HCT116 (cell line): ENCODE measurements around the gene PRRC2C. TPM values are rescaled to one million over a fixed set of nuclear protein-coding genes. Genes with fewer than 3 reads are reported as not detected.

Experiments
- ATAC-seq: fragments of 200-7000 bp; cut with Tn5 transposase; 2 replicates; pipeline ENCODE4 v1.9.1; 2020; ENCODE audit warnings: mild to moderate bottlenecking, moderate library complexity
- BruUV-seq: library from RNA; stranded (reverse); fragments of 400-500 nt; replicated peaks from 2 replicates; lab custom pipeline; 2021; lab: Mats Ljungman, UMichigan
- CTCF ChIA-PET: fragments of 300-600 bp; sonication (Branson Sonifier 250); formaldehyde crosslinking; loops from one replicate; lab custom pipeline; 2021; ENCODE audit warnings: antibody characterized with exemption; lab: Charles Lee
- POLR2A ChIA-PET: fragments of 300-600, 350-600 bp; sonication (Branson Sonifier 250); formaldehyde crosslinking; loops from one replicate; lab custom pipeline; 2021; ENCODE audit warnings: antibody characterized with exemption; lab: Charles Lee
- RAD21 ChIA-PET, 2 experiments: fragments of 300-600 bp; sonication (Branson Sonifier 250); formaldehyde crosslinking; loops; one replicate each; lab custom pipeline; 2023; ENCODE audit warnings: low total read pairs in 2 of 2; ENCODE audit not compliant: uncharacterized antibody in 2 of 2, unreplicated experiment in 2 of 2, low non-redundant PET in 1 of 2; lab: Charles Lee
- DNase-seq: peaks from one replicate; pipeline ENCODE4 v3.0.0-alpha.2; 2010; ENCODE audit warnings: low read depth, low spot score
- H2AFZ ChIP-seq: fragments of 200-600 bp; shearing (Covaris generic), sonication (generic); 2 replicates; pipeline ENCODE4 v1.6.1; 2017; ENCODE audit warnings: low read depth, mixed run types, mixed read lengths, antibody characterized with exemption, low read length; ENCODE audit not compliant: poor library complexity, severe bottlenecking
- H3K27ac ChIP-seq: 2 replicates; pipeline ENCODE4 v1.5.1; 2012; ENCODE audit warnings: low read depth, low read length
- H3K27me3 ChIP-seq: fragments of 200-600 bp; sonication (generic); 2 replicates; pipeline ENCODE4 v1.6.1; 2016; ENCODE audit warnings: mixed run types, low read length, mixed read lengths; ENCODE audit not compliant: insufficient read depth
- H3K36me3 ChIP-seq, 2 experiments: fragments of 200-500 bp in 1 of 2; fragments of 200-600 bp in 1 of 2; sonication (Bioruptor generic) in 1 of 2; sonication (generic) in 1 of 2; 2 replicates each; pipeline versions ENCODE4 v1.5.1 to v1.6.1; 2014 to 2016; ENCODE audit warnings: low read length in 2 of 2, inconsistent platforms in 1 of 2, mixed read lengths in 1 of 2, mixed run types in 1 of 2; ENCODE audit not compliant: insufficient read depth in 2 of 2, control insufficient read depth in 1 of 2
- H3K4me1 ChIP-seq, 2 experiments: fragments of 200-600 bp in 1 of 2; sonication (generic) in 1 of 2; 2 replicates each; pipeline versions ENCODE4 v1.5.1 to v1.6.1; 2012 to 2017; ENCODE audit warnings: low read length in 2 of 2, inconsistent platforms in 1 of 2, mild to moderate bottlenecking in 1 of 2, mixed read lengths in 1 of 2, mixed run types in 1 of 2, moderate library complexity in 1 of 2; ENCODE audit not compliant: insufficient read depth in 2 of 2, control insufficient read depth in 1 of 2
- H3K4me2 ChIP-seq: fragments of 200-600 bp; sonication (generic); 2 replicates; pipeline ENCODE4 v1.6.1; 2017; ENCODE audit warnings: mixed run types, low read length, mixed read lengths
- H3K4me3 ChIP-seq, 2 experiments: fragments of 200-600 bp in 1 of 2; sonication (generic) in 1 of 2; replicated peaks in 1 of 2; 2 replicates each; pipeline ENCODE4 v1.5.1; 2011 to 2016; ENCODE audit warnings: low read length in 2 of 2, control low read depth in 1 of 2, low read depth in 1 of 2, mild to moderate bottlenecking in 1 of 2, mixed read lengths in 1 of 2, mixed run types in 1 of 2
- H3K79me2 ChIP-seq: fragments of 200-600 bp; sonication (generic); 2 replicates; pipeline ENCODE4 v1.6.1; 2017; ENCODE audit warnings: mild to moderate bottlenecking, mixed run types, low read length, moderate library complexity, mixed read lengths; ENCODE audit not compliant: insufficient read depth
- H3K9ac ChIP-seq: fragments of 200-600 bp; sonication (generic); 2 replicates; pipeline ENCODE4 v1.6.1; 2016; ENCODE audit warnings: low read length, mixed read lengths
- H3K9me2 ChIP-seq: fragments of 200-600 bp; sonication (generic), shearing (Covaris generic); 2 replicates; pipeline ENCODE4 v1.6.1; 2017; ENCODE audit warnings: mixed run types, mild to moderate bottlenecking, moderate library complexity; ENCODE audit not compliant: insufficient read depth
- H3K9me3 ChIP-seq, 2 experiments: fragments of 200-500 bp in 1 of 2; fragments of 200-600 bp in 1 of 2; sonication (Bioruptor generic) in 1 of 2; sonication (generic) in 1 of 2; 2 replicates each; pipeline ENCODE4 v1.6.1; 2014 to 2017; ENCODE audit warnings: low read length in 2 of 2, mixed read lengths in 2 of 2, inconsistent platforms in 1 of 2, low read depth in 1 of 2, mild to moderate bottlenecking in 1 of 2, mixed run types in 1 of 2, moderate library complexity in 1 of 2; ENCODE audit not compliant: control insufficient read depth in 1 of 2, insufficient read depth in 1 of 2
- H4K20me1 ChIP-seq: fragments of 200-600 bp; sonication (generic), shearing (Covaris generic); 2 replicates; pipeline ENCODE4 v1.6.1; 2017; ENCODE audit warnings: mixed run types, mild to moderate bottlenecking, moderate library complexity; ENCODE audit not compliant: insufficient read depth
- CTCF ChIP-seq, 3 experiments: fragments of 200-600 bp in 1 of 3; sonication (generic) in 1 of 3; IDR thresholded peaks in 2 of 3; conservative IDR thresholded peaks in 1 of 3; 2 replicates each; pipeline ENCODE4 v1.5.1; 2012 to 2017; ENCODE audit warnings: low read depth in 2 of 3, low read length in 2 of 3, antibody characterized with exemption in 1 of 3, borderline replicate concordance in 1 of 3, control low read depth in 1 of 3, mild to moderate bottlenecking in 1 of 3, mixed read lengths in 1 of 3, mixed run types in 1 of 3, moderate library complexity in 1 of 3; ENCODE audit not compliant: insufficient read depth in 1 of 3
- EZH2phosphoT487 ChIP-seq: fragments of 200-600 bp; IDR thresholded peaks from 2 replicates; pipeline ENCODE4 v1.6.1; 2018; ENCODE audit warnings: antibody characterized with exemption, borderline replicate concordance
- POLR2AphosphoS5 ChIP-seq: IDR thresholded peaks from 2 replicates; pipeline ENCODE4 v1.6.1; 2011; ENCODE audit warnings: mild to moderate bottlenecking, low read depth, low read length, moderate library complexity
- RAD21 ChIP-seq: IDR thresholded peaks from 2 replicates; pipeline ENCODE4 v1.6.1; 2012; ENCODE audit warnings: low read depth, mild to moderate bottlenecking
- SIN3A ChIP-seq: IDR thresholded peaks from 2 replicates; pipeline ENCODE4 v1.6.1; 2012; ENCODE audit warnings: low read depth
- YY1 ChIP-seq: IDR thresholded peaks from 2 replicates; pipeline ENCODE4 v1.6.1; 2011; ENCODE audit warnings: low read length, low read depth, moderate library complexity, mild to moderate bottlenecking; ENCODE audit not compliant: insufficient replicate concordance; ENCODE audit errors: extremely low read depth
- ZFX ChIP-seq: fragments of 450-650 bp; IDR thresholded peaks from 2 replicates; pipeline ENCODE4 v1.6.1; 2017
- intact Hi-C: fragments of 100-400 bp; cut with micrococcal nuclease; formaldehyde crosslinking; loops from 2 replicates; pipeline ENCODE4 v1.10.0; 2022
- total RNA-seq: library from RNA; stranded (reverse); gene quantifications from one replicate; pipeline ENCODE4 v1.2.1, GENCODE V29; 2021; ENCODE audit not compliant: unreplicated experiment

Gene PRRC2C
- total RNA-seq, 1 experiment from 2014 or later: 154 TPM

GRCh38 chr1:171488190-171488929 is 3.0 kb downstream of the PRRC2C start:
- Histone ChIP-seq H2AFZ (no peak overlapping the region), H3K4me3 (no peak overlapping the region), H3K4me2 (no peak overlapping the region), H3K9me3 (no peaks in the 10 kb centered on the region), H3K27ac (no peak overlapping the region), H3K36me3 (peaks cover 5 to 16% of the 10 kb centered on the region in 2 experiments; a peak in 3 of 4 replicates), H3K27me3 (no peaks in the 10 kb centered on the region), H3K9me2 (no peaks in the 10 kb centered on the region), H3K9ac (no peak overlapping the region), H3K4me1 (peaks cover 9 to 14% of the 10 kb centered on the region in 2 experiments), H3K79me2 (peaks cover 81% of the 10 kb centered on the region), H4K20me1 (peaks cover 48% of the 10 kb centered on the region)
- intact Hi-C loops: no loop called here
- POLR2A ChIA-PET: no interaction called here
- TF ChIP-seq POLR2AphosphoS5 (no peak), SIN3A (no peak), YY1 (no peak), ZFX (no peak), CTCF (IDR thresholded peaks at IDR 0.05 in 2 of 3, conservative IDR thresholded peaks at IDR 0.05 in 1 of 3; ENCODE audit: borderline replicate concordance in 1 of 3, insufficient read depth in 1 of 3, low read depth in 2 of 3, low read length in 2 of 3) (no peak), EZH2phosphoT487 (no peak), RAD21 (no peak)
- CTCF ChIA-PET: no interaction called here
- DNase-seq (no peak), ATAC-seq (no peak)
- BruUV-seq: no TSS peak
- RAD21 ChIA-PET: no interaction called here
